GM18526 (cell line): ENCODE results near the gene PDE8B.

ENCODE experiments used
- POLR2A ChIP-seq: IDR thresholded peaks from 3 replicates; pipeline ENCODE4 v1.6.1; 2011; ENCODE audit not compliant: insufficient read length; ENCODE audit errors: extremely low read depth

The PDE8B gene

DNA sequence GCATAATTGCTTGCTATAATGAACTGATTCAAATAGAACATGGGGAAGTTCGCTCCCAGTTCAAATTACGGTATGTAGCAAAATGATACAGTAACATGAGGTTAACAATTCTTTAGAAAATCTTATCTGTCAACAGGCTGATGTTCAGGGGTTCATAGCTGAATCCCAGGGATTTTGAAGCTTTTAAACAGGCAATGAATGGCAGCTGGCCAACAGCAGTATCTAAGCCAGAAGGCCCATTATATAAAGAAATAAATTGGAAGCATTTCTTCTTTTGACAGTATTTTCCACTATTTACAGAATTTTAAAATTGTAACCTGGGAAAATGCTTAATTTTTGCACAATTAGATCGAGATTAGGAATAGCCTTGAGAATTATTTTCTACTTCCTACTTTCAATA lies 126.8 kb downstream of the PDE8B start:
- TF ChIP-seq POLR2A, result no peak

DNA sequence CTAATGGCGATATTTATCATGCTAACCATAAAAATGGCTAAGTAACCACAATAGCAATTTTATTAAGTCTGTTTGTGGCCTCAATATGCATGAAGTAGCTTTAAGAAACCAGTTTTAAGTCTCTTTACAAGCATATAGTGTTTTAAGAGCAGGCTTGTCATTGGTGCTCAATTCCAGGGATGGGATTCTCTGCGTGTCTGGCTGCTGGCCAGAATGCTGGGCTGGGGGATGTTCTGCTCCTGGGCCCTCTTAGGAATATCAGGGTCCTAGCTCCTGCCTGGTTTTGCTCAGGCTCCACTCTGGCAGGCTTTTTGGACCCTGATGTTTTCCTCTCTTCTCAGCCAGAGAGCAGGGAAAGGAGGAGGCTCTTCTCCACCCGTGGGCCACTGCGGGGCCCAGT lies 127.2 kb downstream of the PDE8B start:
- no peak for TF ChIP-seq POLR2A

DNA sequence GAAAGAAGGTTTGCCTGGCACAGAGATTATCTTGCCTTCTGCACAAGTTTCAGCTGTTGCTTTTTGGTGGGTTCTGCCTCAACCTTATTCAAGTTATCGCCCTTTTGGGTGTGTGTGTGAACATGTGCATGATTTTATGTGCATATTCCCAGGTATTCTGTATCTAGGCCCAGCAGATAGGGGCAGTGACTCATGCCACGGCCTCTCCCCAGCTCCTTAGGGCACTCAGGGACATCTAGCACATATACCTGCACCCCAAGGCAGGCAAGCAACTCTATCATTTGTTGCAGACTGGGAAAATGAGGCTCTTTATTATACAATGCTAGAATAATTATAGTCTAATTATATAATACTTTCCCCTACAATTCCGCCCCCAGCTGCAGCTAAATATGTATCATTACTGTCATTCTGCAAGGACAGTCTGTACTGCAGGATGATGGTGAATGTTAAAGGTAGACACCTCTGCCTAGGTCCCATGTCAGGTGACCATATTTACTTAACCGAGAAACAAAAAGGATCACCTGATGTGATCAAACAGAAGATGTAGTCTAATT lies 128.9 kb downstream of the PDE8B start:
- TF ChIP-seq POLR2A, result no peak

DNA sequence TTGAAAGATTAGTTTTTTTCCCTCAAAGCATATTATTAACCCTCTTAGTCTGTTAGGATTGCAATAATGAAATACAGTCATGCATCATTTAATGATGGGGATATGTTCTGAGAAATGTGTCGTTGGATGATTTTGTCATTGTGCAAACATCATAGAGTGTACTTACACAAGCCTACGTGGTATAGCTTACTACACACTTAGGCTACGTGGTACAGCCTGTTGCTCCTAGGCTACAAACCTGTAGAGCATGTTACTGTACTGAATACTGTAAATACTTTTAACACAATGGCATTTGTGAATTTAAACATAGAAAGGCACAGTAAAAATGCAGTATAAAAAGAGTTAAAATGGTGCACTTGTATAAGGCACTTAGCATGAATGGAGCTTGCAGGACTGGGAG lies 132.7 kb downstream of the PDE8B start:
- TF ChIP-seq POLR2A, result no peak

DNA sequence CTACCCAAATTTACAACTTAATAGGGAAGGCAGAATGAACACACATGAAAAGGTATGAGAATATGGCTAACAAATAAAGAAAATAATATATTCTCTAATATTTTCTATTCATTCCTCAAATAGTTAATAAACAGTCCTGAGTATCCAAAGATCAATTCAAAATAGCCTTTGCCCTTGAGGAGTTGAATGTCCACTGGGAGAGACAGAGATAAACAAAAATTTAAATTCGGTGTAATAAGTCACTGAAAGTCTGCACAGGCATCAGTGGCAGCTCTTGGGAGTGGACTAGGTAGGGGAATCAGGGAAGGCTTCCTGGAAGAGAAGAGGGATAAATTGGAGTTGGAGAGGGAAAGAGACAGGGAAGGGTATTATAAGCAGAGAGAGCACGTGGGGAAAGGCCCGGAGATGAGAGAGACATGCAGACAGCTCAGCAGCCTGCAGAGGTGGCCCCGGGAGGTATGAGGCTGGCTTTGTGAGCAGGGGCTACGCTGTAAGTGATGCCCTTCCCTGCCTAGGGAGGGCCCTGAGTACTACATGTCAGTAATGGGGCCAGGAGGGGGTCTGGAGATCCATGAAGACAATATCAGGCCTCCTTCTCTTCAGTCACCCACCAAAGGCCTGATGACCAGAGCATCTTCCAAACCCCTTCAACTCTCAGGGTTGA lies 137.1 kb downstream of the PDE8B start:
- no peak for TF ChIP-seq POLR2A

DNA sequence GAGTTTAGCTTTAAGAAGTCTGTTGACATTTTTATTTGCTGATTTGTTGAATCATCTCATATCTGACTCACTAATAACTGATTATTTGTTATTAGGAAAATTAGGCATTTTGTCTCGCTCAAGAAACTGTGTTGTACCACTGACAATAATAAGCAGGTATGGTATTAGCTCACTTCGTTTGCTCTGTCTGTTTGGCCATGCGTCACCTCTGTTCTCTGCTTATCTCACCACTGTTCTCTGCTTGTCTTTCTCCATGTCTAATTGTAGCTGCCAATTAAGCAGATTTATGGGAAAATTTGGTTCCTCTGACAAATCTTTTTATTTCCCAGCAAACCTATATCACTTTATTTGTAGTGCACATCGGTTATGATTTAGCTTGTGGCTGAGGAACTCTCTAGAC lies 142.8 kb downstream of the PDE8B start:
- no peak for TF ChIP-seq POLR2A

DNA sequence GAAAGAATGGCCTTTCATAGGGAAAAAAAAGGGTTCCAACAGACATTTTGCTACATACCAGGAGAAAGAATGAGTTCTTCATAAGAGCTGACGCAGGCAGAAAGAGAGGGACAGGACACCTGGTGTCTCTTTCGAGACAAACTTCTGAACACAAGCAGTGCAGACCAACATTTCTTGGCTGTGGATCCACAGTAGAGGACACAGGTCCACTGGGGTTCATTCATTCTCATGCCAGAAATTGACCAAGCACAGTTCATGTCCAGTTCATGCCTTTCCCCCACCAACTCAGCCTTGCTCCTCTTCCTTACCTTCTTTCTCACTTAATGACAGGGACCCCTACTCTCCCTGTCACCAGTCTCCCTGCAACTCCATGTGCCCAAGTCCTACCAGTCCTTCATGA lies 144.0 kb downstream of the PDE8B start:
- no peak for TF ChIP-seq POLR2A

DNA sequence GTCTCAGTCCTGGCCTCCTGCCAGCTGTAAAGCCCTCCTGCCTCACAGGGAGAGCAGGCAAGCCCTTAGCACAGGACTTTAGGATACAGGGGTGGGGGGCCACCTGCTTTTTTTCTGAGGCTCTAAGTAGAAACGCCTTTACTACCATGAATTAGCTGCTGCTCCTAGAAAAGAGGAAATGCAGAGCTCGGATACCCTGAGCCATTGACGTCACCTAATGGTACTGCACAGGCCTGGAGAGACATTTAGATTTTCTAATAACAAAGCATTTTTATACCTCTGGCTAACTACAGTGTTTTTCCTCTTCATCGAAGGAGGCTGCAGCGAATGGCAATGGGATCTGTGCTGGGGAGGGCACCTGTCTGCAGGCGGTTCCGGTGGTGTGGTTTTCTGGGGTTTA lies 144.6 kb downstream of the PDE8B start:
- TF ChIP-seq POLR2A, result no peak

DNA sequence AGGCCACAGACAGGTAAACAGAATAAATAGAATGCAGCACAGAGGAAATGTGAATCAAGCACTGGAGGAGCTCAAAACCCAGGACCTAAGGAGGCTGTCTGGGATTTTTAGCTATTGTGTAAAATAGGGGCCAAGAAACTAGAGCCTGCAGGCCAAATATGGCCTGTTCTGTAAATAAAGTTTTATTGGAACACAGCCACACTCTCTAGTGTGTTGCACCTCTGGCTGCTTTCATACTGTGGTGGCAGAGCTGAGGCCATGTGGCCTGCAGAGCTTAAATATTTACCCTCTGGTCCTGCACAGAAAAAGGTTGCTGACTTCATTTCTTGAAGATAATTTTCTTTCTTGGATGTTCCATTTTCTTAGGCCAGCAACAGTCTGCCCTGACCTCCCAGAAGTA lies 145.3 kb downstream of the PDE8B start:
- TF ChIP-seq POLR2A, result no peak

DNA sequence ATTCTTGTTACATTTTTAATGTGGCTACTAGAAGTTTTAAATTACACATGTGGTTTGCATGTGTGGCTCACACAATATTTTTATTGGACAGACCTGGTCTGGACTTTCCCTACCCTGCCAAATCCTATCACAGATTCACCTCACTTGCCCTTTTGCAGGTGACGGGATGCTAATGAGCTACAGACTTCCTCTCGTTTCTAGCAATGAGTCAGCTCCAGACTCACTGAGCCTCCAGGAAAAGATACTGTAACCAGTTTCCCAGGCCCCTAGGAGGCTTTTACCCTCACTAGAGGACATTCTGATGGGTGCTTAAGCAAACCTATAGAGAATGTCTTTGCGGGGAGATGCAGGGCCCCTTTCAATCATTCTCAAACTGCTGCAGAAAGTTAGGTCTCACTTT lies 146.3 kb downstream of the PDE8B start:
- no peak for TF ChIP-seq POLR2A

DNA sequence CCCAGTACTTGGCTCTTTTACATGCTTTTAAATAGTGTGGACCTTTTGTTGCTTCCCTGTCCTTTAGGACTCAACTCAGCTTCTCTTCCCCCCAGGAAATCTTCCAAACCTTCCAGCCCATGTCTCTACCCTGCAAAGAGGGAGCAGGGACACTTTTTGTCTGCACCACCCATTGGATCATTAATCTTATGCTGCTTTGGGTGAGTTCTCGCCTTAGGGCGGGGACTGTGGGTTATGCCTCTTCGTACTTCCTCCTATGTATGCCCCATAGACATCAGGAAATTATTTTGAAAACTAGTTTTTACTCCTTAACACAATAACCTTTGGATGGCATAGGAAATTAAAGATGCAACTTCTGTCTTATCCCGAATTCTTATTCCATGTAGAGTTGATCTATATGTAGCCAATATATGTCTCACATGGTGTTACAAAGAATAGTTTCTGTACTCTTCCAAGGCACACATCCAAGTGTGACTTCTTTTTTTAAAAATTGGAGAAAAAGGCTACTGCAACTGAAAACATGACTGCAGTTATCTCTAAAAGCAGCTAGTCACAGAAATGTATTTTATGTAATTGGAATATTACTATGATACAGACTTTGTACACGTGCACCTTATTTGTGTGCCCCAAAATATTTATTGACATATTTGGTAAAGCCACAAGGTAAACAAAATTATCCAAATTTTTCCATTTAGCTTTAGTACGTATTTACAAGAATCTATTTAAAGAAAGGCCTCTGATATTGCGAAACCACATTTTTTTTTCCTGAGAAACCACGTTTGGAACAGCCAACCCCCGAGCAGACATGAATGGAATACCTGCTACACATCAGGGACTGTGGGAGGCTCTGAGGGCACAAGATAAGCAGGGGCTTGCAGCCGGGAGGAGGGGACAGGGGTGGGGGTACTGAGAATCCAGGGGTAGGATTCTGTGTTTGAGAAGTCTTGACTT lies 148.1 kb downstream of the PDE8B start:
- TF ChIP-seq POLR2A, result no peak

DNA sequence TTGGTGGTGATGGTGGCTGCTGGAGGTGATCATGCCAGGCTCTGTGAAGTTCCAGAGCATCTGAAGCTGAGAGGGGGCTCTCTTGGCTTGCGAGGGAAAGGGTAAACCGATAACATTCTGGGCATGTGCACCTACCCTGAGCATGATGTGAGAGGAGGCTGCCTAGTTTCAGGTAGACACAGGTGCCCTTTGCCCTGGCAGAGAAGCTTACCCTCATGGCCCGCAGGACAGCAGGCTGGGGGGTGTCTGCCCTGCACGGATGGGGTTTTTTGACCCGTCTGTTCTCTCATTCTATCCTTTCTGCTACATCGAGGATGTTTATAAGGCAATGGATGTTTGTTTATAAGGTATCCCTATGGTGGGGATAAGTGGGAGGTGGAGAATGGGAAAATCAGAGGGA lies 148.8 kb downstream of the PDE8B start:
- TF ChIP-seq POLR2A, result no peak

DNA sequence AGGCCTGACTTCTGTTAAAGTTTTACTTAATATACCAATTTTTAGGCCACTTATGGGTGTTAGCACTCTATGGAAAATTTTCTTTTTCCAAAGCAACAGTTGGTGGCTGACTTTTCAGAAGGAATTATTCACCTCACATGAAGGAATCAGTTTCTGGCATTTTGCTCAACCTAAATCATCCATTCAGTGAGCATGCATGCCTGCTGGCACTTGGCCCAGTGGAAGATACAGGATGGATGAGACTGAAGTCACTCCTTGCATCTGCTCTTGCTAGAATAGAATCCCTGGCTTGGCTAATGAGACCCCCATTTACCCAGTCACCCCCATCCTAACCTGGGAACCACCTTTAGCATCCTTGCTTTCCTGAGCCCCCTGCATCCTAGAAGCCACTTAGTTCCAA lies 149.9 kb downstream of the PDE8B start:
- TF ChIP-seq POLR2A, result no peak

DNA sequence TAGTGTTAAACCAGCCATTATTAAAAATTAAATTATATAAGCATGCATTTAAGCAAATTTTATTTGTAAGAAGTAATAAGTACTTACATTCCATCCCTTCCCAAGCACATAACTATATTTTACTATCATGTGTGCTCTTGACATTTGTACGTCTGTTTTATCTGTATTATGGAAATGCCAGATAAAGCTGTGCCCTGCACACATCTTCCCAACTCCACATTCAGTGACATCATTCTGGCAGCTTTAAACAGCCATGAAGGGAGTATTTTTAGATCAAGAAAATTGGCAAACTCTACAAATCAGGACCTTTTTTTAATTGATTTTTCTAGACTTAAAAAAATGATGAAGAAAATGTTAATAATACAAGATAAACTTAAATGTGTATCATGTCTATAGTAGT lies 150.5 kb downstream of the PDE8B start:
- no peak for TF ChIP-seq POLR2A

DNA sequence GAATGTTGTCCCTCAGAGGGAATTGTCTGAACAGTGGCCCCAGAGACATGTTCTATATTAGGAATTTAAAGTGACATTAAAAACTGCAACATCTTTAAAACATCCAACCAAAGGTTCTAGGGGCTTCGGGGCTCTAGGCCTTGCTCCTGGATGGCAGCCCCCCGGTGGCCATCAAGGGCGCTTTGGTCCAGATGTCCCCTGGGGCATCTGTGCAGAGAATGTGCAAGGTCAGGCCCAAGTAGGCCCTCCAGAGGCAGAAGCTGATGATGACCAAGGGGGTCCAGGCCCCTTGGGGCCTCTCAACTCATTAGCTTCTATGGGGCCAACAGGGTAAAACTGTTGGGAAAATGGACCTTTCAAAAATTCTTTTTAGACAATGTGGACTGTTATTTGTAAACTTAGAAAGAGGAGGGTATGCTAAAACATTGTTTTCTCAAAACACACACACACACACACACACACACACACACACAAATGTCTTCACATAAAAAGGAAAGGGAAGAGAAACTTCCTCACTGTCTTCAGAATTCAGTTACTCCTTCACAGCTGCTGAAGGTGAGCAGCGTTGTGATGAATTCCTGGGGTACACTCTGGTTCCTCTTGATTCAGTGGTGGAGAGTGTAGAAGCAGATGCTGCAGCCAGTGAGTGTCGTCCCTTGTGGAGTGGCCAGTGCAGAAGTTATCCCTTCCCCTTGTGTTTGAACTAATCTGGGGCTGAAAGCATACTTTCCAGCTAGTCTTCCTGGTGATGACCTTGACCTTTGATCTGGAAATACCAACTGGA lies 156.4 kb downstream of the PDE8B start:
- no peak for TF ChIP-seq POLR2A
